Kidney epithelial cell (primary cell): Measurements from ENCODE around the gene BTRC. TPM values are rescaled to one million over a fixed set of nuclear protein-coding genes. Genes with fewer than 3 reads are reported as not detected.

Experiments
- DNase-seq: peaks from one replicate; pipeline ENCODE4 v3.0.0-alpha.2; 2010; ENCODE audit warnings: low read depth
- H3K27me3 ChIP-seq: 2 replicates; pipeline ENCODE4 v1.6.0; 2011; ENCODE audit warnings: low read length; ENCODE audit not compliant: control insufficient read depth, insufficient read depth
- H3K36me3 ChIP-seq: 2 replicates; pipeline ENCODE4 v1.5.1; 2011; ENCODE audit warnings: low read length; ENCODE audit not compliant: control insufficient read depth, insufficient read depth
- H3K4me3 ChIP-seq: 2 replicates; pipeline ENCODE4 v1.5.1; 2011; ENCODE audit warnings: low read depth, mild to moderate bottlenecking, control low read depth, low read length
- total RNA-seq: library from RNA; depleted of rRNA; stranded (reverse); fragments of >200 nt; gene quantifications from 2 replicates; pipeline ENCODE4 v1.2.3, GENCODE V29; 2015
- TF ChIP-seq, protein P1 (sequence below): IDR thresholded peaks from 2 replicates; pipeline ENCODE4 v1.5.1; 2011; ENCODE audit warnings: mild to moderate bottlenecking, moderate library complexity, low read length, control low read depth, inconsistent platforms; ENCODE audit not compliant: insufficient read depth, poor library complexity, severe bottlenecking

BTRC gene
- total RNA-seq, 1 donor from 2014 or later, result 10.2 TPM

DNA sequence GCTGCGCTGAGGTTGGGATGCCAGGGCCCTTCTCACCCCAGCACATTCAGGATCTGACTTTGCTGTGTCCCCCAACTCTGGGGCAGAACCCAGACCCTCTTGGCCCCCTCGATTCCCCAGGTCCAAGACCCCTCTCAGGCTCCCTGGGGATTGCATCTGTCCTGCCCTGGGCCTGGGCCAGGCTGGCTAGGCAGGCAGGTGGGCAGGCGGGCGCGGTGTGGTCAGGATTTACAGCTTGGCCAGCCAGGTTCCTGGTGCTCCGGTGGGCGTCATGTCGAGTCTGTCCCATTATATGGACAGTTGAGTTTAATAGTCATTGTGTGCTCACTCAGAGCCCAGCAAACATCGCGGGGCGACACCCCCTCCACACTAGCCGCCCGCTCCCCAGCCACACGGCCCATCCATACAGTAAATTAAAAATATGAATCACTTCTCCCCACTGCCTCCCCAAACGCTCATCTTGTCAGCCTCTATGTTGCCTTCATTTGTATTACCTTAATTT lies 210.6 kb downstream of the BTRC start:
- Histone ChIP-seq H3K36me3 (no peaks in the 10 kb centered on the region), H3K4me3 (no peak overlapping the region), H3K27me3 (peaks cover 56% of the 10 kb centered on the region)
- no peak for DNase-seq
- TF ChIP-seq, protein P1, sequence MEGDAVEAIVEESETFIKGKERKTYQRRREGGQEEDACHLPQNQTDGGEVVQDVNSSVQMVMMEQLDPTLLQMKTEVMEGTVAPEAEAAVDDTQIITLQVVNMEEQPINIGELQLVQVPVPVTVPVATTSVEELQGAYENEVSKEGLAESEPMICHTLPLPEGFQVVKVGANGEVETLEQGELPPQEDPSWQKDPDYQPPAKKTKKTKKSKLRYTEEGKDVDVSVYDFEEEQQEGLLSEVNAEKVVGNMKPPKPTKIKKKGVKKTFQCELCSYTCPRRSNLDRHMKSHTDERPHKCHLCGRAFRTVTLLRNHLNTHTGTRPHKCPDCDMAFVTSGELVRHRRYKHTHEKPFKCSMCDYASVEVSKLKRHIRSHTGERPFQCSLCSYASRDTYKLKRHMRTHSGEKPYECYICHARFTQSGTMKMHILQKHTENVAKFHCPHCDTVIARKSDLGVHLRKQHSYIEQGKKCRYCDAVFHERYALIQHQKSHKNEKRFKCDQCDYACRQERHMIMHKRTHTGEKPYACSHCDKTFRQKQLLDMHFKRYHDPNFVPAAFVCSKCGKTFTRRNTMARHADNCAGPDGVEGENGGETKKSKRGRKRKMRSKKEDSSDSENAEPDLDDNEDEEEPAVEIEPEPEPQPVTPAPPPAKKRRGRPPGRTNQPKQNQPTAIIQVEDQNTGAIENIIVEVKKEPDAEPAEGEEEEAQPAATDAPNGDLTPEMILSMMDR, result no peak

DNA sequence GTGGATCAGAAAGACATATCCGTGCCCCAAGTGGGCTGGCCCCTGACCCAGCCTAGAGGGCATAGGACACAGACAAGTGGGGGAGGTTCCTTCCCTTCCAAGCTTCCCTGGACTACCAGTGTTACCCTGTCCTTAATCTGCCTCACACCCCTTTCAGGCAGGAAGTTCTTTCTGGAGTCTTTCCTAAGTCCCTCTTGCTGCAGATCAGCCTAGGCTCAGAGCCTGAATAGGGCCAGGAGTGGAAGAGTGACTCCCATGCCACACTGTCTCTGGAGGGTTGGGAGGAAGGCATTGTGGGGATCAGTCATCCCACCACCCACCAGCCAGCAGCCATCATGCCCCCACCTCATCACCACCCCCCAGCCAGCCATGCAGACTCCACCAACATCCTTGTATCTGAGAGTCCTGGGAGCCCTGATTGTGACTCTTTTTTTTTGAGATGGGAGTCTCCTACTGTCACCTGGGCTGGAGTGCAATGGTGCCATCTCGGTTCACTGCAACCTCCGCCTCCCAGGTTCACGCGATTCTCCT lies 211.5 kb downstream of the BTRC start:
- Histone ChIP-seq H3K27me3 (peaks cover 62% of the 10 kb centered on the region), H3K36me3 (no peaks in the 10 kb centered on the region), H3K4me3 (no peak overlapping the region)
- DNase-seq, result no peak
- TF ChIP-seq, protein P1, result no peak

DNA sequence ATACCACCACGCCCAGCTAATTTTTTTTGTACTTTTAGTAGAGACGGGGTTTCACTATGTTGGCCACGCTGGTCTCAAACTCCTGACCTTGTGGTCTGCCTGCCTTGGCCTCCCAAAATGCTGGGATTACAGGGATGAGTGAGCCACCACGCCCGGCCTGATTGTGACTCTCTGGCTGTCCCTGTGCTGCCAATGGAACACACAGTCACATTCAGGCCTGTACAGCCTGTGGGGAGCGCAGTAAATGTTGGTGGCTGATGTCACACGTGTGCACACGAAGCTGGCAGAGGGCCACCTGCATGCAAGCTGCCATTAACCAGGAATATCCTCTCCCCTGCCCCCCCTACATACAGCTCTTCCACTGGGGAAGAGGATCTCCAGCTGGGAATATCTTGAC lies 212.0 kb downstream of the BTRC start:
- no peak overlapping the region for H3K4me3 ChIP-seq
- H3K27me3 ChIP-seq, result peaks cover 65% of the 10 kb centered on the region
- no peak for DNase-seq
- no peaks in the 10 kb centered on the region for H3K36me3 ChIP-seq
- TF ChIP-seq, protein P1, result no peak

DNA sequence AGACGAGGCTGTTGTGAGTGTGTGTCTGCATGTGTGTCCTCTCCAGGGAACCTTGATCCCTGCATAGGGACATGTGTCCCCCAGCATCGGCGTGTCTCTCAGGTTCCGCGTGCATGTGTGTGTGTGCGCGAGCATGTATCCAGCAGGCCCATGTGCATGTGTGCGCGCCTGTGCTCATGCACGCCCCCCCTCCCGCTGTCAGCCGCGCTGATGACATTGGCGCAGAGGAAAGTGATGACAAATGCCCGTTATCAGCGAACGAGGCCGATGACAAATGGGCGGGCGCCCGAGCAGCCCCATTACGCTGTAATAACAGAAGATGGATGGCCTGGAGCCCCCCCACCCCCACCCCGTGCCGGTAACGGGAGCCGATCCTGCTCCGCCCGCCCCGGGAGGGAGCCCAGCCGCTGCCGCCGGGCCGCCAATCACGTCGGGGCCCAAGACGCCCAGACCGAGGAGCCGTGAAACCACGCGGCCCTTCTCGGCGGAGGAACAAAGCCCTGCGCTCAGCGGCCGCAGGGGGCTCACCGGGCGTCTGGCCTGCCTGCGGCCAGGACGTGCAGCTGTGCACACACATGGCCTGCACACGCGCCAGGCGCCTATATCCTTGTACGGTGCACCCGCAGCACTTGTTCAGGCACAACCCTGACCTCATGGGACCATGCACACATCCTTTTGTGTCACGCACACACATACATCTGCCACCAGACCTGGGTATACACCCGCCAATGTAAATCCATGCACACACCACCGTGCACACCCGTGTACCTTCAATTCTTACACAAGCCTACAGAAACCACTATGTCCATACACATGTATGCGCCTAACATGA lies 212.6 kb downstream of the BTRC start:
- TF ChIP-seq, protein P1, result no peak
- no peak for DNase-seq
- Histone ChIP-seq H3K4me3 (no peak overlapping the region), H3K27me3 (peaks cover 70% of the 10 kb centered on the region), H3K36me3 (no peaks in the 10 kb centered on the region)

DNA sequence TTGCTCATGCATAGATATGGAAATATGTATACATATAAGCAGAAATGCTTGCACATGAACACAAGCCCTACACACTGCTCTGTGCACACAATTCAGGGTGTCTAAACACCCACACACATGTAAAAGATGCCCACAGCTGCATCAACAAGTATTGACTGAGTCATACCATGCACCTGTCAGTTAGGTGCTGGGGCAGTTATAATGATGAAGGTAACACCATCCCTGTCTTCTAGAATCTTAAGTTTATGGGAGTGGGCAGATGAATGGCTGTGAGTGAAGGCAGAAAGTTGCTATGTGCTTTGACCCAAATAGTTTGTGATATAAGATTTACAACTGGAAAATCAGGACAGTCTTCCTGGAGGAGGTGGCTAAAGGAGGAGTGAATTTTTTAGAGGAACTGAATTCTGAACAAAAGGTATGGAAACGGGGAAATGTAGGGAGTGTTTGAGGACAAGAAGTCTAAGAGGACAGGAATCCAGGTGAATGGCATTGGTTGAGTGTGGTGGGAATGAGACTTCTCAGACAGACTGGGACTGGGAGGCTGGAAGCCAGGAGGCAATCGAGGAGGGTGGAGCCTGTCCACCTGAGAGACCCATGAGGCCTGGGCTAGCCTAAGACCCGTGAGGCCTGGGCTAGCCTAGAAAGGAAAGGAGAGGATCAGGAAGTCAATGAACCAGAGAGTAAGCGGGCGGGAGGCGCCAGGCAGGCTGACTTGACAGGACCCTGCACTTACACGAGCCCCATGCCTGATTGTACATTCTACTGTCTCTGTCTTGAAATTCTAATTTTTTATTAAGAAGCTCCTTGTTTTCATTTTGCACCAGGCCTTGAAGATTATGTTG lies 213.4 kb downstream of the BTRC start:
- H3K27me3 ChIP-seq, result peaks cover 74% of the 10 kb centered on the region
- no peak for DNase-seq

More for the DNA sequence above, 213.4 kb downstream of the BTRC start:
- Histone ChIP-seq H3K36me3 (no peaks in the 10 kb centered on the region), H3K4me3 (no peak overlapping the region)
- TF ChIP-seq, protein P1, result no peak
